Measurements from ENCODE around the gene EHMT2.

Gene EHMT2

GRCh38 chr6:31837369-31838113 lies 60.0 kb downstream of the EHMT2 start:
- DNase-seq = no peak

GRCh38 chr6:31836474-31837368 lies 60.8 kb downstream of the EHMT2 start:
- DNase-seq = no peak

- DNase-seq = no peak
Observed at GRCh38 chr6:31836047-31836473, 61.4 kb downstream of the EHMT2 start.

- DNase-seq = peak; percentile 71
Observed at GRCh38 chr6:31834367-31835250, 62.9 kb downstream of the EHMT2 start.

- DNase-seq = no peak
Observed at GRCh38 chr6:31831350-31832215, 65.9 kb downstream of the EHMT2 start.

GRCh38 chr6:31830886-31831335 lies 66.6 kb downstream of the EHMT2 start:
- DNase-seq = no peak

All from T-helper 9 cell (primary cell).